Testis (tissue), 3 donors: ENCODE data around the gene NAA38. TPM values are rescaled to one million over a fixed set of nuclear protein-coding genes. Genes with fewer than 3 reads are reported as not detected.

Experiments used
- DNase-seq: peaks from one replicate; pipeline ENCODE4 v3.0.0-alpha.2; 2019
- H3K27ac ChIP-seq, 2 donors: fragments of 200-600 bp; sonication (generic); one replicate each; pipeline ENCODE4 v1.5.1; 2019
- H3K27me3 ChIP-seq: fragments of 200-600 bp; sonication (generic); one replicate; pipeline ENCODE4 v1.5.1; 2019
- H3K36me3 ChIP-seq: fragments of 200-600 bp; sonication (generic); one replicate; pipeline ENCODE4 v1.5.1; 2017; ENCODE audit warnings: low read depth; ENCODE audit errors: missing control alignments
- H3K4me1 ChIP-seq: fragments of 200-600 bp; sonication (generic); one replicate; pipeline ENCODE4 v1.5.1; 2019
- H3K4me3 ChIP-seq, 2 donors: fragments of 200-600 bp; sonication (generic); one replicate each; pipeline ENCODE4 v1.5.1; 2017 to 2019
- H3K9me3 ChIP-seq: fragments of 200-600 bp; sonication (generic); one replicate; pipeline ENCODE4 v1.5.1; 2017
- POLR2A ChIP-seq: fragments of 450-650 bp; IDR thresholded peaks from one replicate; pipeline ENCODE4 v1.6.1; 2017; ENCODE audit warnings: antibody characterized with exemption, mild to moderate bottlenecking, moderate library complexity
- WGBS, 2 donors: methylation state at CpG; one replicate each; pipeline ENCODE4 v1.1.5; 2018; 5-methylcytosine and 5-hydroxymethylcytosine counted together
- intact Hi-C: fragments of 100-400 bp; cut with DNase I; formaldehyde crosslinking; loops from one replicate; pipeline ENCODE4 v1.15.1; 2023; ENCODE audit warnings: low total_unique reads
- polyA plus RNA-seq: library from polyadenylated mRNA; stranded (reverse); fragments of 350-450 nt; fragmentation: Illumina TruSeq; extraction: RNeasy Lipid Tissue Mini Kit (QIAGEN cat#74804); gene quantifications from one replicate; pipeline ENCODE4 v1.2.3, GENCODE V29; 2014; ENCODE audit warnings: low read depth, low replicate concordance; ENCODE audit not compliant: insufficient read depth
- total RNA-seq, 2 donors: library from RNA; depleted of rRNA; stranded (reverse); fragments of >200 nt; gene quantifications; one replicate each; pipeline ENCODE4 v1.2.3, GENCODE V29; 2016
- TF ChIP-seq, protein P1 (sequence below), 3 experiments: fragments of 450-650 bp in 2 of 3; fragments of 200-600 bp in 1 of 3; sonication (generic) in 1 of 3; IDR thresholded peaks; one replicate each; pipeline ENCODE4 v1.5.1; 2016 to 2019; ENCODE audit warnings: antibody characterized with exemption in 3 of 3, mild to moderate bottlenecking in 2 of 3, moderate library complexity in 1 of 3

The NAA38 gene
- total and polyA plus RNA-seq, 3 donors from 2014 or later, result 72.3 to 102 (median 83.1) TPM

DNA sequence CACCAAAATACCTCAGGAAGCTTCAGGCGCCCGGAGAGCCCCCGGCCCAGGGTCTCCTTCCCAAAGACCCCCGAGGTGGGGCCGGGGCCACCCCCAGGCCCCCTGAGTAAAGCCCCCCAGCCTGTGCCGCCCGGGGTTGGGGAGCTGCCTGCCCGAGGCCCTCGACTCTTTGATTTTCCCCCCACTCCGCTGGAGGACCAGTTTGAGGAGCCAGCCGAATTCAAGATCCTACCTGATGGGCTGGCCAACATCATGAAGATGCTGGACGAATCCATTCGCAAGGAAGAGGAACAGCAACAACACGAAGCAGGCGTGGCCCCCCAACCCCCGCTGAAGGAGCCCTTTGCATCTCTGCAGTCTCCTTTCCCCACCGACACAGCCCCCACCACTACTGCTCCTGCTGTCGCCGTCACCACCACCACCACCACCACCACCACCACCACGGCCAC is 9.2 kb downstream of the NAA38 start:
- Histone ChIP-seq H3K9me3 (no peaks in the 10 kb centered on the region), H3K4me3 (no peak overlapping the region), H3K36me3 (no peaks in the 10 kb centered on the region), H3K4me1 (peaks cover 12% of the 10 kb centered on the region), H3K27me3 (no peaks in the 10 kb centered on the region), H3K27ac (no peak overlapping the region)
- 88% methylated on average over 16 to 20 of the region's 20 CpGs for WGBS, 2 donors
- TF ChIP-seq, protein P1, sequence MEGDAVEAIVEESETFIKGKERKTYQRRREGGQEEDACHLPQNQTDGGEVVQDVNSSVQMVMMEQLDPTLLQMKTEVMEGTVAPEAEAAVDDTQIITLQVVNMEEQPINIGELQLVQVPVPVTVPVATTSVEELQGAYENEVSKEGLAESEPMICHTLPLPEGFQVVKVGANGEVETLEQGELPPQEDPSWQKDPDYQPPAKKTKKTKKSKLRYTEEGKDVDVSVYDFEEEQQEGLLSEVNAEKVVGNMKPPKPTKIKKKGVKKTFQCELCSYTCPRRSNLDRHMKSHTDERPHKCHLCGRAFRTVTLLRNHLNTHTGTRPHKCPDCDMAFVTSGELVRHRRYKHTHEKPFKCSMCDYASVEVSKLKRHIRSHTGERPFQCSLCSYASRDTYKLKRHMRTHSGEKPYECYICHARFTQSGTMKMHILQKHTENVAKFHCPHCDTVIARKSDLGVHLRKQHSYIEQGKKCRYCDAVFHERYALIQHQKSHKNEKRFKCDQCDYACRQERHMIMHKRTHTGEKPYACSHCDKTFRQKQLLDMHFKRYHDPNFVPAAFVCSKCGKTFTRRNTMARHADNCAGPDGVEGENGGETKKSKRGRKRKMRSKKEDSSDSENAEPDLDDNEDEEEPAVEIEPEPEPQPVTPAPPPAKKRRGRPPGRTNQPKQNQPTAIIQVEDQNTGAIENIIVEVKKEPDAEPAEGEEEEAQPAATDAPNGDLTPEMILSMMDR (IDR thresholded peaks at IDR 0.05), result no peak
- no peak for TF ChIP-seq POLR2A
- no peak for DNase-seq
- intact Hi-C loops, result no loop called here

DNA sequence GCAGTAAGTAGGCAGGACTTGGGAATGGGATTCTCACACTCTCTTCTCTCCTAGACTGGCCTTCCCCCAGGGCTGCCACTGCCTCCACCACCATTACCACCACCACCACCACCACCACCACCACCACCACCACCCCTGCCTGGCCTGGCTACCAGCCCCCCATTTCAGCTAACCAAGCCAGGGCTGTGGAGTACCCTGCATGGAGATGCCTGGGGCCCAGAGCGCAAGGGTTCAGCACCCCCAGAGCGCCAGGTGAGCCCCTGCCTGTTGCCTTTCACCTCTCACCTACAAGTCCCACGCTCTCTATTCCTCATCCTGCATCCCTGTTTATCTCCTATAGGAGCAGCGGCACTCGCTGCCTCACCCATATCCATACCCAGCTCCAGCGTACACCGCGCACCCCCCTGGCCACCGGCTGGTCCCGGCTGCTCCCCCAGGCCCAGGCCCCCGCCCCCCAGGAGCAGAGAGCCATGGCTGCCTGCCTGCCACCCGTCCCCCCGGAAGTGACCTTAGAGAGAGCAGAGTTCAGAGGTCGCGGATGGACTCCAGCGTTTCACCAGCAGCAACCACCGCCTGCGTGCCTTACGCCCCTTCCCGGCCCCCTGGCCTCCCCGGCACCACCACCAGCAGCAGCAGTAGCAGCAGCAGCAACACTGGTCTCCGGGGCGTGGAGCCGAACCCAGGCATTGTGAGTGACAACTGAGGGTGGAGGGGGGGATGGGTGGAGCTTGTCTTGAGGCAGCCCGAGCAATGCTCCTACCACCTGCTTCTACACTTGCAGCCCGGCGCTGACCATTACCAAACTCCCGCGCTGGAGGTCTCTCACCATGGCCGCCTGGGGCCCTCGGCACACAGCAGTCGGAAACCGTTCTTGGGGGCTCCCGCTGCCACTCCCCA is 10.3 kb downstream of the NAA38 start:
- no peaks in the 10 kb centered on the region for H3K9me3 ChIP-seq
- TF ChIP-seq, protein P1 (IDR thresholded peaks at IDR 0.05), result no peak
- TF ChIP-seq POLR2A, result no peak
- no peaks in the 10 kb centered on the region for H3K27me3 ChIP-seq
- no peak overlapping the region for H3K27ac ChIP-seq
- H3K4me1 ChIP-seq, result peaks cover 13% of the 10 kb centered on the region
- intact Hi-C loops, result no loop called here
- no peaks in the 10 kb centered on the region for H3K36me3 ChIP-seq
- DNase-seq, result no peak
- 86 to 88% methylated on average over 26 to 33 of the region's 34 CpGs for WGBS, 2 donors
- H3K4me3 ChIP-seq, result no peak overlapping the region

DNA sequence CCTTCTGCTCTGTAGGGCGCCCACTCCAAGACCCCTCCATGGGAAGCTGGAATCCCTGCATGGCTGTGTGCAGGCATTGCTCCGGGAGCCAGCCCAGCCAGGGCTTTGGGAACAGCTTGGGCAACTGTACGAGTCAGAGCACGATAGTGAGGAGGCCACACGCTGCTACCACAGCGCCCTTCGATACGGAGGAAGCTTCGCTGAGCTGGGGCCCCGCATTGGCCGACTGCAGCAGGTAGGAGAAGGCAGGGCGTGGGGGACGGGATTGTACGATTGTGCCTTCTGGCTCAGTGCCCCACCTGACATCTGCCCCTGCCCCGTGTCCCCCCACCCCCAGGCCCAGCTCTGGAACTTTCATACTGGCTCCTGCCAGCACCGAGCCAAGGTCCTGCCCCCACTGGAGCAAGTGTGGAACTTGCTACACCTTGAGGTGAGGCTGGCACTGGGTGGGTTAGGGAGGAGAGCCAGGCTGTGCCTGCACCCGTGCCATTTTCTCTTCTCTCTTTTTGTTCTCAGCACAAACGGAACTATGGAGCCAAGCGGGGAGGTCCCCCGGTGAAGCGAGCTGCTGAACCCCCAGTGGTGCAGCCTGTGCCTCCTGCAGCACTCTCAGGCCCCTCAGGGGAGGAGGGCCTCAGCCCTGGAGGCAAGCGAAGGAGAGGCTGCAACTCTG is 11.2 kb downstream of the NAA38 start:
- Histone ChIP-seq H3K27ac (no peak overlapping the region), H3K36me3 (no peaks in the 10 kb centered on the region), H3K9me3 (no peaks in the 10 kb centered on the region), H3K4me3 (no peak overlapping the region), H3K27me3 (no peaks in the 10 kb centered on the region), H3K4me1 (peaks cover 14% of the 10 kb centered on the region)
- no peak for DNase-seq
- TF ChIP-seq, protein P1 (IDR thresholded peaks at IDR 0.05), result no peak
- TF ChIP-seq POLR2A, result no peak
- WGBS, 2 donors, result 80% methylated on average over 18 to 22 of the region's 22 CpGs
- intact Hi-C loops, result no loop called here

DNA sequence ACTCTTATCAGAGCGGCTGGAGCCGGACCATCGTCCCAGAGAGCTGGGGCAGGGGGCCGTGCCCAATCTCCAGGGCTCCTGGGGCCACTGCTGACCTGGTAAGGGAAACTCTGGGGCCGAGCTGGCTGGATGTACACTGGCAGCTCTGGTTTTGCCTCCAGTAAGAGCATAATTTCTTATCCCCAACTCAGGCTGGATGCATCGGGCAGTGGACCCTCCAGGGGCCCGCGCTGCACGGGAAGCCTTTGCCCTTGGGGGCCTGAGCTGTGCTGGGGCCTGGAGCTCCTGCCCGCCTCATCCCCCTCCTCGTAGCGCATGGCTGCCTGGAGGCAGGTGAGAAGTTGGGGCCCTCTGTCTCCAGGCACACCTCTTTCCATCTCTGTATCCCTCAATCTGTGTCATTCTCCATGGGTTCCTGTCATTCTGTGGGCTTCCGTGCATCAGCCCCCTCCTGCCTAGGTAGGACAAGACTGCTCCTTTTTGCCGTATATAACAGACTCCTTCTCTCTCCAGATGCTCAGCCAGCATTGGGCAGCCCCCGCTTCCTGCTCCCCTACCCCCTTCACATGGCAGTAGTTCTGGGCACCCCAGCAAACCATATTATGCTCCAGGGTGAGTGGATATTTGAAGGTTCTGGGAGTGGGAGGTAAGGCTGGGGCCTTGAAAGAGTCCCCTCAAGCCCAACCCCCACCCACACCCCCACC is 11.8 kb downstream of the NAA38 start:
- Histone ChIP-seq H3K27me3 (no peaks in the 10 kb centered on the region), H3K4me1 (peaks cover 19% of the 10 kb centered on the region), H3K27ac (peak overlapping the region; percentile 18 to 97), H3K9me3 (no peaks in the 10 kb centered on the region), H3K4me3 (peak overlapping the region; percentile 77 to 97), H3K36me3 (no peaks in the 10 kb centered on the region)
- no peak for TF ChIP-seq POLR2A
- TF ChIP-seq, protein P1 (IDR thresholded peaks at IDR 0.05), result no peak
- 37 to 45% methylated on average over 8 to 15 of the region's 15 CpGs for WGBS, 2 donors
- intact Hi-C loops, result no loop called here
- DNase-seq, result no peak
